Dermis blood vessel endothelial cell (primary cell): ENCODE data around the gene TNK2. TPM values are rescaled to one million over a fixed set of nuclear protein-coding genes. Genes with fewer than 3 reads are reported as not detected.
"Not testable (repeated sequence)": the region's sequence is repeated elsewhere in the genome, so short reads cannot be mapped to it uniquely, and the experiment has no call there.

Experiments used
- DNase-seq: peaks from one replicate; pipeline ENCODE4 v3.0.0; 2010
- total RNA-seq: library from RNA; depleted of rRNA; stranded (reverse); fragments of >200 nt; gene quantifications from 2 replicates; pipeline ENCODE4 v1.2.3, GENCODE V29; 2014

TNK2 gene
- total RNA-seq, 1 donor from 2014 or later, result 20.1 TPM

GRCh38 chr3:195816276-195816913 is 92.0 kb downstream of the TNK2 start:
- DNase-seq, result not testable (repeated sequence)

- DNase-seq, result no peak
Observed at GRCh38 chr3:195815169-195815771, 93.1 kb downstream of the TNK2 start.

GRCh38 chr3:195813916-195814640 is 94.3 kb downstream of the TNK2 start:
- no peak for DNase-seq

Other genes starting within 250 kb of the TNK2 start
- 0.51 TPM in 1 of 2 replicates, not detected in the other for gene MUC20, start 187.6 kb downstream of the TNK2 start, total RNA-seq
- 0.17 TPM in 1 of 2 replicates, not detected in the other for gene MUC4, start 96.6 kb downstream of the TNK2 start, total RNA-seq
- gene TFRC, start 173.5 kb upstream of the TNK2 start, total RNA-seq, result 96.3 and 175 TPM in 2 replicates